BLaER1 treated with 17β-estradiol and CSF1 and Interleukin-3, amounts not matched to agents 10 nM and 100 nM (cell line): ENCODE data around the gene COX7C.
"Not testable (repeated sequence)": the region's sequence is repeated elsewhere in the genome, so short reads cannot be mapped to it uniquely, and the experiment has no call there.

Source experiments
- H3K27ac ChIP-seq, 11 experiments: shearing (Covaris generic); formaldehyde crosslinking; 2 replicates each; pipeline ENCODE4 v1.8.1; 2022
- H3K27me3 ChIP-seq, 11 experiments: shearing (Covaris generic); formaldehyde crosslinking; 2 replicates each; pipeline ENCODE4 v1.8.1; 2022
- H3K36me3 ChIP-seq, 11 experiments: shearing (Covaris generic); formaldehyde crosslinking; 2 replicates each; pipeline ENCODE4 v1.8.1; 2022
- H3K4me1 ChIP-seq, 10 experiments: shearing (Covaris generic); formaldehyde crosslinking; 2 replicates each; pipeline ENCODE4 v1.8.1; 2022
- H3K4me2 ChIP-seq, 11 experiments: shearing (Covaris generic); formaldehyde crosslinking; 2 replicates each; pipeline ENCODE4 v1.8.1; 2022
- H3K4me3 ChIP-seq, 10 experiments: shearing (Covaris generic); formaldehyde crosslinking; 2 replicates each; pipeline ENCODE4 v1.8.1; 2022
- H3K9ac ChIP-seq, 11 experiments: shearing (Covaris generic); formaldehyde crosslinking; 2 replicates each; pipeline ENCODE4 v1.8.1; 2022
- H3K9me3 ChIP-seq, 11 experiments: shearing (Covaris generic); formaldehyde crosslinking; replicated peaks in 1 of 11; 2 replicates each; pipeline ENCODE4 v1.8.1; 2022
- H4K20me1 ChIP-seq, 11 experiments: shearing (Covaris generic); formaldehyde crosslinking; 2 replicates each; pipeline ENCODE4 v1.8.1; 2022
- Cebpa-rat ChIP-seq, 11 experiments: shearing (Covaris generic); IDR thresholded peaks; 2 replicates each; pipeline ENCODE4 v1.8.1; 2022

Gene COX7C

GRCh38 chr5:86617756-86618576 is at the start of gene COX7C:
TSS of gene COX7C (plus strand) at chr5:86617941. CDS start at chr5:86618056, 115 bp downstream.
- Histone ChIP-seq H3K27me3 (no peaks in the 10 kb centered on the region), H3K9me3 (peaks cover 0 to 6% (median 0%) of the 10 kb centered on the region in 11 experiments; a peak in 2 of 22 replicates), H3K4me3 (peak within 1 kb of the TSS; percentile 83 to 100 (median 96)), H3K27ac (peak within 1 kb of the TSS; percentile 86 to 99 (median 95)), H3K36me3 (peaks cover 36 to 41% (median 38%) of the 10 kb centered on the region in 11 experiments), H3K4me2 (peak within 1 kb of the TSS; percentile 79 to 95 (median 89)), H4K20me1 (peaks cover 0 to 4% (median 0%) of the 10 kb centered on the region in 11 experiments; a peak in 2 of 22 replicates), H3K9ac (peak within 1 kb of the TSS; percentile 91 to 98 (median 95)), H3K4me1 (peaks cover 9 to 21% (median 13%) of the 10 kb centered on the region in 10 experiments; a peak in 15 of 20 replicates)
- TF ChIP-seq Cebpa-rat (IDR thresholded peaks at IDR 0.05), result no peak

GRCh38 chr5:86569522-86570426 is 48.0 kb upstream of the COX7C start:
- H3K4me1 ChIP-seq, H4K20me1 ChIP-seq, H3K27ac ChIP-seq, H3K4me3 ChIP-seq, H3K9ac ChIP-seq, H3K27me3 ChIP-seq, H3K4me2 ChIP-seq, H3K36me3 ChIP-seq: not testable (repeated sequence)
- peaks cover 0 to 16% (median 12%) of the 10 kb centered on the region in 11 experiments; a peak in 10 of 22 replicates for H3K9me3 ChIP-seq

GRCh38 chr5:86570427-86571083 is 47.2 kb upstream of the COX7C start:
- Histone ChIP-seq H3K4me1 (no peaks in the 10 kb centered on the region), H3K36me3 (no peaks in the 10 kb centered on the region), H3K9me3 (peaks cover 0 to 16% (median 12%) of the 10 kb centered on the region in 11 experiments; a peak in 10 of 22 replicates), H3K27ac (no peak overlapping the region), H3K27me3 (no peaks in the 10 kb centered on the region), H3K9ac (no peak overlapping the region), H4K20me1 (no peaks in the 10 kb centered on the region), H3K4me3 (no peak overlapping the region), H3K4me2 (no peak overlapping the region)
- TF ChIP-seq Cebpa-rat (IDR thresholded peaks at IDR 0.05), result no peak

GRCh38 chr5:86571109-86571508 is 46.6 kb upstream of the COX7C start:
- not testable (repeated sequence) for H3K36me3 ChIP-seq, H3K4me3 ChIP-seq, H3K9ac ChIP-seq, H3K4me1 ChIP-seq, H3K27me3 ChIP-seq, H4K20me1 ChIP-seq, H3K27ac ChIP-seq, H3K4me2 ChIP-seq
- peaks cover 0 to 16% (median 12%) of the 10 kb centered on the region in 11 experiments; a peak in 10 of 22 replicates for H3K9me3 ChIP-seq

GRCh38 chr5:86572825-86573517 is 44.8 kb upstream of the COX7C start:
- Histone ChIP-seq H3K27ac (no peak overlapping the region), H3K27me3 (no peaks in the 10 kb centered on the region), H3K36me3 (no peaks in the 10 kb centered on the region), H3K4me3 (no peak overlapping the region), H3K4me1 (no peaks in the 10 kb centered on the region), H3K9me3 (peaks cover 0 to 16% (median 12%) of the 10 kb centered on the region in 11 experiments; a peak in 10 of 22 replicates), H3K9ac (no peak overlapping the region), H3K4me2 (no peak overlapping the region), H4K20me1 (no peaks in the 10 kb centered on the region)
- TF ChIP-seq Cebpa-rat (IDR thresholded peaks at IDR 0.05), result no peak

- Histone ChIP-seq H3K9ac (no peak overlapping the region), H3K27me3 (no peaks in the 10 kb centered on the region), H3K36me3 (no peaks in the 10 kb centered on the region), H3K4me3 (no peak overlapping the region), H3K4me1 (no peaks in the 10 kb centered on the region), H3K9me3 (no peaks in the 10 kb centered on the region), H4K20me1 (no peaks in the 10 kb centered on the region), H3K4me2 (no peak overlapping the region), H3K27ac (no peak overlapping the region)
- no peak for TF ChIP-seq Cebpa-rat (IDR thresholded peaks at IDR 0.05)
These were observed 38.2 kb upstream of the COX7C start for GRCh38 chr5:86579502-86579901.

GRCh38 chr5:86596476-86596875 is 21.3 kb upstream of the COX7C start:
- Histone ChIP-seq H3K36me3 (no peaks in the 10 kb centered on the region), H3K9me3 (no peaks in the 10 kb centered on the region)

GRCh38 chr5:86605881-86606280 is 11.9 kb upstream of the COX7C start:
- Histone ChIP-seq H4K20me1 (no peaks in the 10 kb centered on the region), H3K4me3 (no peak overlapping the region), H3K27me3 (no peaks in the 10 kb centered on the region), H3K9ac (no peak overlapping the region), H3K4me1 (no peaks in the 10 kb centered on the region), H3K27ac (no peak overlapping the region), H3K4me2 (no peak overlapping the region), H3K36me3 (no peaks in the 10 kb centered on the region), H3K9me3 (peaks cover 0 to 3% (median 0%) of the 10 kb centered on the region in 11 experiments; a peak in 2 of 22 replicates)
- no peak for TF ChIP-seq Cebpa-rat (IDR thresholded peaks at IDR 0.05)

More at GRCh38 chr5:86596476-86596875, 21.3 kb upstream of the COX7C start:
- Histone ChIP-seq H4K20me1 (no peaks in the 10 kb centered on the region), H3K4me3 (no peak overlapping the region), H3K27me3 (no peaks in the 10 kb centered on the region), H3K4me1 (no peaks in the 10 kb centered on the region), H3K9ac (no peak overlapping the region), H3K4me2 (no peak overlapping the region), H3K27ac (no peak overlapping the region)
- TF ChIP-seq Cebpa-rat (IDR thresholded peaks at IDR 0.05), result no peak
